Astrocyte (in vitro differentiated cells and primary cell): Measurements from ENCODE around the gene TSPAN14.

Experiments used
- EZH2 ChIP-seq: IDR thresholded peaks from 2 replicates; pipeline ENCODE4 v1.6.1; 2012; ENCODE audit warnings: mild to moderate bottlenecking, low read length, inconsistent platforms; ENCODE audit not compliant: insufficient read depth
- TF ChIP-seq, protein P1 (sequence below): IDR thresholded peaks from 2 replicates; pipeline ENCODE4 v1.5.1; 2011; ENCODE audit warnings: low read depth, mild to moderate bottlenecking, inconsistent platforms, low read length, moderate library complexity; ENCODE audit not compliant: insufficient read depth

- TF ChIP-seq, protein P1, sequence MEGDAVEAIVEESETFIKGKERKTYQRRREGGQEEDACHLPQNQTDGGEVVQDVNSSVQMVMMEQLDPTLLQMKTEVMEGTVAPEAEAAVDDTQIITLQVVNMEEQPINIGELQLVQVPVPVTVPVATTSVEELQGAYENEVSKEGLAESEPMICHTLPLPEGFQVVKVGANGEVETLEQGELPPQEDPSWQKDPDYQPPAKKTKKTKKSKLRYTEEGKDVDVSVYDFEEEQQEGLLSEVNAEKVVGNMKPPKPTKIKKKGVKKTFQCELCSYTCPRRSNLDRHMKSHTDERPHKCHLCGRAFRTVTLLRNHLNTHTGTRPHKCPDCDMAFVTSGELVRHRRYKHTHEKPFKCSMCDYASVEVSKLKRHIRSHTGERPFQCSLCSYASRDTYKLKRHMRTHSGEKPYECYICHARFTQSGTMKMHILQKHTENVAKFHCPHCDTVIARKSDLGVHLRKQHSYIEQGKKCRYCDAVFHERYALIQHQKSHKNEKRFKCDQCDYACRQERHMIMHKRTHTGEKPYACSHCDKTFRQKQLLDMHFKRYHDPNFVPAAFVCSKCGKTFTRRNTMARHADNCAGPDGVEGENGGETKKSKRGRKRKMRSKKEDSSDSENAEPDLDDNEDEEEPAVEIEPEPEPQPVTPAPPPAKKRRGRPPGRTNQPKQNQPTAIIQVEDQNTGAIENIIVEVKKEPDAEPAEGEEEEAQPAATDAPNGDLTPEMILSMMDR: no peak
- no peak for TF ChIP-seq EZH2
Observed at GRCh38 chr10:80441831-80442230, 12.3 kb upstream of the TSPAN14 start.
